Putamen (tissue), 1 donor: ENCODE data around the gene MBOAT7.
"Not testable (repeated sequence)": the region's sequence is repeated elsewhere in the genome, so short reads cannot be mapped to it uniquely, and the experiment has no call there.

Experiments
- DNase-seq: peaks from one replicate; pipeline ENCODE4 v3.0.0-alpha.2; 2016; ENCODE audit warnings: low spot score

The MBOAT7 gene

DNA sequence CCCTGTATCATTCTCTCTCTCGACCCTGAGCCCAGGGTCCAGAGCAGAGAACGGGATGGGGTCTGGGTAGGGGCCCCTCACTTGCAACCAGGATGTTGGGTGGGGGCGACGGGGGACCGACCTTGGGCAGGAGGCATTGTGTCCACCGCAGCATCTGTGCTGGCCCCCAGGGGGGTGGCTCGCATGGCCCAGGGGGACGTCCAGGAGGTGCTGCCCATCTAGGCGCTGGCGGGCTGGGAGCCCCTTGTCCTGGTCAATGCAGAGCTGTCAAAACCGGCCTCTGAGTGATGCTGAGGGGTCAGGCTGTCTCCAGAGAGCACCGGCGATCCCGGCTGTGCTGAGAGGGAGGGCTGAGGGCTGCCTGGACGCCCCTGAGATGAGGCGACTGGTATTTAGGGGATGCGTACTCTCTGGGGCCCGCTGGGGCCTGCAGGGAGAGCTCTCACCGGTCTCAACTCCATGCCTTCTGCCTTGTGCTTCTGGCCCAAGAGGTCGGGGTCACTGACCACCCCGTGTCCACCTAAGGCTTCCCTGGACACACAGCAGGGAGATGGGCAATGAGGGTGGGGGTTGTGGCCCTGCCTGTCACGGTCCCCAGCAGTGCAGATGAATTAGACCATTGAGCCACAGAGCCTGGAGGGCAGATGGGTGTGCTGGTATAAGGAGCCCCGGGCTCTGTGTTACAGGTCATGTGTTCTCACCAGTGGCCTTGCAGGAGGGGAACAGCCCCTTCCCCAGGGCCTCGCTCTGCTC lies 19.9 kb upstream of the MBOAT7 start:
- DNase-seq, result peak; percentile 47

DNA sequence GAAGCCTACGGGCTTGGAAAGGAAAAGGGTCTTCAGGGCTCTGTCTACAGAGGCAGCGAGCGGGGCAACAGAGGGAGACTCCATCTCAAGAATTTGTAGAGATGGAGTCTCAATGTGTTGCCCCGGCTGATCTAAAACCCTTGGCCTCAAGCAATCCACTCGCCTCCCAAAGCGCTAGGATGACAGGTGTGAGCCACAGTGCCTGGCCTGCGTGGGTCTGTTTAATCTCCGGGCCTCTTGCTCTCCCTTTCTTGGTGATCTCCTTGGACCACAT lies 19.3 kb upstream of the MBOAT7 start:
- no peak for DNase-seq

- peak; percentile 67 for DNase-seq
Measured at GRCh38 chr19:54207983-54208783, 18.8 kb upstream of the MBOAT7 start.

- no peak for DNase-seq
Measured at GRCh38 chr19:54207676-54207982, 18.2 kb upstream of the MBOAT7 start.

DNA sequence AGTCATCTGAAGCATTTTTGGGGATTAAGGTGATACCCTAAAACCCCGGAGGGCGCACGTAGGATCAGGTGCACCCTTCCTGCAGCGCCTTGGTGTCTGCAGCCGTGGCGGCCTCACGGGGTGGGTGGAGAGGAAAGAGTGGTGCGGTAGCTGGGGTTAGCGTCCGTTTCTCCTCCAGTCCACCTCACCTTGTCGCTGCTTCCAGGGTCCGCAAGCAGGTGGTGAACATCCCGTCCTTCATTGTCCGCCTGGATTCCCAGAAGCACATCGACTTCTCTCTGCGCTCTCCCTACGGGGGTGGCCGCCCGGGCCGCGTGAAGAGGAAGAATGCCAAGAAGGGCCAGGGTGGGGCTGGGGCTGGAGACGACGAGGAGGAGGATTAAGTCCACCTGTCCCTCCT lies 17.8 kb upstream of the MBOAT7 start:
- DNase-seq, result not testable (repeated sequence)

DNA sequence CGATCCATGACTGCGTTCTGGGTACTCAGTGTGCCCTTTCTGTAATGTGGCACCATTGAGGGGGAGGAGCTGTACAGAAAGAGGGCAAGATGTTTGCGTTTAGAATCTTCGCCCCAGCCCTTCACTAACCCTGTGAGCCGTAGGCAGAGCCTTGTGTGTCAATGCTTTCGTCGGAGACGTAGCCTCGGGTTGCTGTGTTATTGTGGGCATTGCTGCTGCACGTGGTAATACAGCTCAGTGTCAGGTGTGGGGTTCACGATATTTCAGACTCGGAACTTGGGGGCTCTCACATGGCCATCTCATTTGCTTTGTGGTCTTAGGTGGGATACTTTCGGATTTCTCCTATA lies 17.4 kb upstream of the MBOAT7 start:
- no peak for DNase-seq

DNA sequence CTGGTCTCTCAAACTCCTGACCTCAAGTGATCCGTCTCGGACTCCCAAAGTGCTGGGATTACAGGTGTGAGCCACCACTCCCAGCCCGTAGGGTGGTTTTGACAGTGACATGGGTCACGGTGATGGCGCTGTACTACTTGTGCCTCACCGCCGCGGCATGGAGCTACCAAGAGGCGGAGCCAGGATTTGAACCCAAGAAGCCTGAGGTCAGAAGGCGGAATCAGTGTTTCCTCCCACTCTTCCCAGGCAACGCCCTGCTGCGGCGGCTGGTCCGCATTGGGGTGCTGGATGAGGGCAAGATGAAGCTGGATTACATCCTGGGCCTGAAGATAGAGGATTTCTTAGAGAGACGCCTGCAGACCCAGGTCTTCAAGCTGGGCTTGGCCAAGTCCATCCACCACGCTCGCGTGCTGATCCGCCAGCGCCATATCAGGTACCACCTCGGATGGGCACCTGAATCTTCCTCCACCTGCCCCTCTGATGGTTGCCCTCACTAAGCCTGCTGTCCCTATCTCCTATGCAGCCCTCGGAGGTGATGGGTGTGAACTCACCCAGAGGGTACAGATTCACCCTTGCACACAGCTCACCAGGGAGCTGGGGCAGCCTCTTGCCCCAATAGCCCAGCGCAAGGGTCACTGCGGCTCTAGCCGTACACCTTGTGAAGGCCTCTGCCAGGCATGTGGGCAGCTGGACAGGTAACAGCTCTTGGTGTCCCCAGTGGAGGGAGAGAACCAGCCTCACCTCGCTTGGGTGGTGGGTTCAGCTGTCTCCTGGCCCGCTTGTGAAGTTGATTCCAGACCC lies 16.9 kb upstream of the MBOAT7 start:
- no peak for DNase-seq

GRCh38 chr19:54204767-54205468 lies 15.5 kb upstream of the MBOAT7 start:
- DNase-seq, result no peak

DNA sequence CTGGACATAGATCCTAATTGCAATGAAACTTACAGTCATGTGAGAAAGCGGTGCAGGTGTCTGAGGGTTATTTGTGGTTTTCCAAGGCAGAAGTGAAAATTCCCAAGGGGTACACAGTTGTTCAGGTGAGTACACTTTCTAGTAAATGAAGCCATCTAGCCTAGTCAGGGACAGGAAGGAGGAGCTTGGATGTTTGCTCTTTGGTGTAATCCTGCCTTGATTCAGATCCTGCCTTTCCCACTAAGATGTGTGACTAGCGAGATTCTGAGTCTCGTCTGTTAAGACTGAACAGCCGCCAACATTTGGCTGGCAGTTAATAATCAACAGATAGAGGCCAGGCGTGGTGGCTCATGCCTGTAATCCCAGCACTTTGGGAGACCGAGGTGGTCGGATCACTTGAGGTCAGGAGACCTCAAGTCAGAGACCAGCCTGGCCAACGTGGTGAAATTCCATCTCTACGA lies 13.8 kb upstream of the MBOAT7 start:
- no peak for DNase-seq

- DNase-seq, result no peak
Measured at GRCh38 chr19:54201980-54202379, 12.6 kb upstream of the MBOAT7 start.

DNA sequence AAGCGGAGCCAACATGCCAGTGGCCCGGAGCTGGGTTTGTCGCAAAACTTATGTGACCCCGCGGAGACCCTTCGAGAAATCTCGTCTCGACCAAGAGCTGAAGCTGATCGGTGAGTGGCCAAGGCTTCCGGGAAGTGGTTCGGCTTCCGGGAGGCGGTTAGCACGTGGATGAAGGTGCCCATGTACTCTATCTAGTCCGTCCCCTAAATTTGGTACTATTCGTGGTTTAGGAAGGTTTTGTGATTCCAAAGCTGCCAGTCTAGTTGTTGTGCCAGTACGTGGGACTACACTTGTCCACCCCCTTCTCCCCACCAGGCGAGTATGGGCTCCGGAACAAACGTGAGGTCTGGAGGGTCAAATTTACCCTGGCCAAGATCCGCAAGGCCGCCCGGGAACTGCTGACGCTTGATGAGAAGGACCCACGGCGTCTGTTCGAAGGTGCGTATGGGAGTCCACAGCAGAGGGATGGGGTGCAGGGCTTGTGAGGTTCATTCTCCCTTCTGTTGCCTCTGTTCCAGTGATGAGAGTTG lies 11.9 kb upstream of the MBOAT7 start:
- no peak for DNase-seq

- DNase-seq, result no peak
Measured at GRCh38 chr19:54199401-54199800, 10.0 kb upstream of the MBOAT7 start.

DNA sequence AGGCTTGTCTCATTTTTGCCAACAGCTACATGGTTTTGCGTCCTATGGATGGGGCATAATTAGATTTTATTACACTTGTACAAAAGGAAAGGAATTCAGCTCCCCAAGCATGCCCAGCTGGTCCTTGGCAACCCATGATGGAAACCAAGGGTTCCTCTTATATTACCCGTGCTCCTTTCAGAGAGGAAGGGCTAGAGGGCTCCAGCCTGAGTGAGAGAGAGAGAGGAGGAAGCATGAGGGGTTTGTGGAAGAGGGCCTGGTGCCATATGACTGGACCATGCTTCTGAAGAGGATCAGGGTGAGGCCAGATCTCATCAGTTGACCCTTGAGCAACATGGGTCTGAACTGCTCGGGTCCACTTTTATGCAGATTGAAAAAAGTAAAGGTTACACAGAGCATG lies 7.7 kb upstream of the MBOAT7 start:
- no peak for DNase-seq

DNA sequence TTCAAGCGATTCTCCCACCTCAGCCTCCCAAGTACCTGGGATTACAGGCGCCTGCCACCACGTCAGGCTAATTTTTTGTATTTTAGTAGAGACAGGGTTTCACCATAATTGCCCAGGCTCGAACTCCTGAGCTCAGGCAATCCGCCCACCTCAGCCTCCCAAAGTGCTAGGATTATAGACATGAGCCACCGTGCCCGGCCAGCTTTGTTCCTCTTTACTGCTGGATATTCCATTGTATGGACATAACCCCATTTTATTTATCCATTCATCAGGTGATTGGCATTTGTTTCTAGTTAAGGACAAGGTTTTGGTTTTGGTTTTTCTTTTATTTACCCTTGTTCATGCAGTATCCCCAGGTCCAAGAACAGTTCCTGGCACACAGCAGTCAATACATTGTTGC lies 7.2 kb upstream of the MBOAT7 start:
- DNase-seq, result no peak

DNA sequence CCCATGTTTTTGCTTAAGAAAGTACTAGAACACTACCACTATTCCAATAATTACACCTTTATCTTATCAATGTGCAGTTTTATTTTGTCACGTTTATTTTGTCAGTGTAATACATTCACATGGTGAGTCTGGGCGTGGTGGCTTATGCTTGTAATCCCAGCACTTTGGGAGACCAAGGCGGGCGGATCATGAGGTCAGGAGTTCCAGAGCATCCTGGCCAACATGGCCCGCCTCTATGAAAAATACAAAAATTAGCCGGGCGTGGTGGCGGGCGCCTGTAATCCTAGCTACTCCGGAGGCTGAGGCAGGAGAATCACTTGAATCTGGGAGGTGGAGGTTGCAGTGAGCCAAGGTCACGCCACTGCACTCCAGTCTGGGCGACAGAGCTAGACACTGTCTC lies 5.1 kb upstream of the MBOAT7 start:
- not testable (repeated sequence) for DNase-seq

DNA sequence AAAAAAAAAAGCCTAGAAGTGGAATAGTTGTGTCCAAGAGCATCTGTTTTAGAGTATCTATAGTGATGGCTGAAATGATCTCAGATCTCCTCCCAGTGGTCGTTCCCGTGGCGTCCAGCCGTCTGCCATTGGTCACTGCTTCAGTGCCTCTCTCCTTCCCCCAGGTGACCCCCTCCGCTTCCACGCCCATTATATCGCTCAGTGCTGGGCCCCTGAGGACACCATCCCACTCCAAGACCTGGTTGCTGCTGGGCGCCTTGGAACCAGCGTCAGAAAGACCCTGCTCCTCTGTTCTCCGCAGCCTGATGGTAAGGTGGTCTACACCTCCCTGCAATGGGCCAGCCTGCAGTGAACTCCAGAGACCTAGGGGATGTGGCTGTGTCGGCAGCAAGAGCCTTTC lies 3.6 kb upstream of the MBOAT7 start:
- no peak for DNase-seq

DNA sequence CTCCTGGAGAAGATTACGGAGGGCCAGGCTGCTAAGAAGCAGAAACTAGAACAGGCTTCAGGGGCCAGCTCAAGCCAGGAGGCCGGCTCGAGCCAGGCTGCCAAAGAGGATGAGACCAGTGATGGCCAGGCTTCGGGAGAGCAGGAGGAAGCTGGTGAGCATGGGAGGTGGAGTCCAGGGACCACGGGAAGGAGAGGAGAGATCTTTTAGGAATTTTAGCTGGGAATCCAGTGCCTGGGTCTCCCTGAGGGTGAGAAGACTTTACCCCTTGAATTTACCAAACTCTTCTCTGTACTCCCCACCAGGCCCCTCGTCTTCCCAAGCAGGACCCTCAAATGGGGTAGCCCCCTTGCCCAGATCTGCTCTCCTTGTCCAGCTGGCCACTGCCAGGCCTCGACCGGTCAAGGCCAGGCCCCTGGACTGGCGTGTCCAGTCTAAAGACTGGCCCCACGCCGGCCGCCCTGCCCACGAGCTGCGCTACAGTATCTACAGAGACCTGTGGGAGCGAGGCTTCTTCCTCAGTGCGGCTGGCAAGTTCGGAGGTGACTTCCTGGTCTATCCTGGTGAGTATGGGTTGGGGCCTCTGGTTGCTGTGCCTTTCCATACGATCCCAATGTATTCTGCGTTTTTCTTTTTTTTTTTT lies 2.6 kb upstream of the MBOAT7 start:
- no peak for DNase-seq

- DNase-seq, result peak; percentile 85
Measured at GRCh38 chr19:54191011-54191810, 1.8 kb upstream of the MBOAT7 start, which contains the start of gene TSEN34. Gene TSEN34 (plus strand): TSS chr19:54191308. CDS start chr19:54191365, 57 bp downstream.

DNA sequence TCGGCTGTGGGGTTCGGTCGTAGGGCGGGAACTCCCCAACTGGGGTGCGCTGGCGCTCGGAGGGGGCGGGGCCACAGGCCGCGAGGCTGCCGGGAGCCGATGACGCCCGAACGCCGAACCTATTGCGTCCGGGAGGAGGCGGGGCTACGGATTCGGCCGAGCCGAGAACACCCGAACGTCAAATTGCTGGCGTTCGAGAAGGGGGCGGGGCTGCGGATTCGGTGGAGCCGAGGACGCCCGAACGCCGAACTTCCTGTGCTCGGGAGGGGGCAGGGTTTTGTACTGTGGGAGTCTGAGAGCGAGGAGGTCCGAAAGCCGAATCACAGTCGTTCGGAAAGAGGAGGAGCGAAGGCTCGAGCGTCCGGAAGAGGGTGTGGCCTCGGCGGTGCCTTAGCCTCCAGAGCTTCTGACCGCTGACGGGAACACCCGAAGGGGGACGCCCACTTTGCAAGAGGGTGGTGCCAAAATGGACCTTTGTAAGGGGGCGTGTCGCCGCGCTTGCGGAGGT lies 1.2 kb upstream of the MBOAT7 start:
- DNase-seq, result peak; percentile 100

GRCh38 chr19:54189735-54190502 lies 539 bp upstream of the MBOAT7 start:
- DNase-seq, result peak; percentile 100
